Body of pancreas (tissue), 4 donors: ENCODE measurements around the gene MAN1B1. TPM values are rescaled to one million over a fixed set of nuclear protein-coding genes. Genes with fewer than 3 reads are reported as not detected.
A peak's percentile ranks its signal among the peaks of the same experiment; 100 is the strongest.

ENCODE experiments used
- ATAC-seq: fragments of 150-250 bp; one replicate; pipeline ENCODE4 v1.9.1; 2016
- DNase-seq, 4 donors: peaks; one replicate each; pipeline ENCODE4 v3.0.0-alpha.2; 2019
- H3K27ac ChIP-seq, 4 donors: fragments of 200-600 bp; sonication (generic); 1 replicate in 3 of 4; 2 replicates in 1 of 4; pipeline versions ENCODE4 v1.5.1 to v1.6.1; 2016 to 2019; ENCODE audit warnings: mild to moderate bottlenecking in 1 of 4, mixed read lengths in 1 of 4, moderate library complexity in 1 of 4
- H3K27me3 ChIP-seq, 2 donors: fragments of 200-600 bp; sonication (generic); one replicate each; pipeline ENCODE4 v1.6.0; 2016; ENCODE audit warnings: mild to moderate bottlenecking in 1 of 2
- H3K36me3 ChIP-seq, 2 donors: fragments of 200-600 bp; sonication (generic); replicated peaks in 1 of 2; 2 replicates each; pipeline ENCODE4 v1.5.1; 2016; ENCODE audit warnings: low read depth in 2 of 2; ENCODE audit not compliant: insufficient read depth in 1 of 2
- H3K4me1 ChIP-seq: fragments of 200-600 bp; sonication (generic); one replicate; pipeline ENCODE4 v1.6.0; 2016
- H3K4me3 ChIP-seq, 2 donors: fragments of 200-600 bp; sonication (generic); 1 replicate in 1 of 2; 2 replicates in 1 of 2; pipeline ENCODE4 v1.5.1; 2016 to 2019
- H3K9me3 ChIP-seq, 3 donors: fragments of 200-600 bp; sonication (generic); 1 replicate in 2 of 3; 2 replicates in 1 of 3; pipeline ENCODE4 v1.5.1; 2016
- POLR2A ChIP-seq, 3 donors: fragments of 450-650 bp; IDR thresholded peaks; one replicate each; pipeline ENCODE4 v1.6.1; 2016; ENCODE audit warnings: antibody characterized with exemption in 3 of 3, mild to moderate bottlenecking in 2 of 3
- WGBS, 2 donors: methylation state at CpG; one replicate each; pipeline ENCODE4 v1.1.5; 2017; 5-methylcytosine and 5-hydroxymethylcytosine counted together
- intact Hi-C: fragments of 100-400 bp; cut with DNase I; formaldehyde crosslinking; loops from one replicate; pipeline ENCODE4 v1.15.1; 2023
- total RNA-seq, 2 donors: library from RNA; depleted of rRNA; stranded (reverse); fragments of >200 nt; gene quantifications; one replicate each; pipeline ENCODE4 v1.1.0, GENCODE V29; 2016
- TF ChIP-seq, protein P1 (sequence below), 7 experiments: fragments of 450-650 bp in 4 of 7; fragments of 200-600 bp in 3 of 7; sonication (generic) in 3 of 7; IDR thresholded peaks; one replicate each; pipeline ENCODE4 v1.5.1; 2016 to 2019; ENCODE audit warnings: antibody characterized with exemption in 7 of 7

MAN1B1 gene
- total RNA-seq, 2 donors from 2014 or later = 32.6 to 34.2 TPM

GRCh38 chr9:137126786-137127185, 40.0 kb downstream of the MAN1B1 start:
- Histone ChIP-seq H3K36me3 (no peaks in the 10 kb centered on the region), H3K27ac (peak overlapping the region; percentile 87 to 94 (median 90)), H3K4me3 (no peak overlapping the region), H3K9me3 (no peaks in the 10 kb centered on the region), H3K4me1 (peaks cover 46% of the 10 kb centered on the region), H3K27me3 (no peaks in the 10 kb centered on the region)
- ATAC-seq = no peak
- 8 to 13% methylated on average over 3 of the region's 3 CpGs for WGBS, 2 donors
- DNase-seq = no peak
- no peak for TF ChIP-seq POLR2A (IDR thresholded peaks at IDR 0.05)
- TF ChIP-seq, protein P1, sequence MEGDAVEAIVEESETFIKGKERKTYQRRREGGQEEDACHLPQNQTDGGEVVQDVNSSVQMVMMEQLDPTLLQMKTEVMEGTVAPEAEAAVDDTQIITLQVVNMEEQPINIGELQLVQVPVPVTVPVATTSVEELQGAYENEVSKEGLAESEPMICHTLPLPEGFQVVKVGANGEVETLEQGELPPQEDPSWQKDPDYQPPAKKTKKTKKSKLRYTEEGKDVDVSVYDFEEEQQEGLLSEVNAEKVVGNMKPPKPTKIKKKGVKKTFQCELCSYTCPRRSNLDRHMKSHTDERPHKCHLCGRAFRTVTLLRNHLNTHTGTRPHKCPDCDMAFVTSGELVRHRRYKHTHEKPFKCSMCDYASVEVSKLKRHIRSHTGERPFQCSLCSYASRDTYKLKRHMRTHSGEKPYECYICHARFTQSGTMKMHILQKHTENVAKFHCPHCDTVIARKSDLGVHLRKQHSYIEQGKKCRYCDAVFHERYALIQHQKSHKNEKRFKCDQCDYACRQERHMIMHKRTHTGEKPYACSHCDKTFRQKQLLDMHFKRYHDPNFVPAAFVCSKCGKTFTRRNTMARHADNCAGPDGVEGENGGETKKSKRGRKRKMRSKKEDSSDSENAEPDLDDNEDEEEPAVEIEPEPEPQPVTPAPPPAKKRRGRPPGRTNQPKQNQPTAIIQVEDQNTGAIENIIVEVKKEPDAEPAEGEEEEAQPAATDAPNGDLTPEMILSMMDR (IDR thresholded peaks at IDR 0.05) = no peak
- intact Hi-C loops = no loop called here

GRCh38 chr9:137127301-137128157, 40.7 kb downstream of the MAN1B1 start:
- intact Hi-C loops = no loop called here
- ATAC-seq (peak; percentile 67), DNase-seq (peak; percentile 77 to 88 (median 83))
- 3% methylated on average over 24 of the region's 24 CpGs for WGBS, 2 donors
- H3K4me3 ChIP-seq = no peak overlapping the region
- peak overlapping the region; percentile 87 to 94 (median 90) for H3K27ac ChIP-seq
- H3K9me3 ChIP-seq = no peaks in the 10 kb centered on the region
- TF ChIP-seq, protein P1 (IDR thresholded peaks at IDR 0.05) = peak in 5 of 7 experiments; percentile 7 to 41 (median 36)
- TF ChIP-seq POLR2A (IDR thresholded peaks at IDR 0.05) = peak in 2 of 3 donors; percentile 68 to 76
- peaks cover 42% of the 10 kb centered on the region for H3K4me1 ChIP-seq
- H3K36me3 ChIP-seq = no peaks in the 10 kb centered on the region
- no peaks in the 10 kb centered on the region for H3K27me3 ChIP-seq

DNA sequence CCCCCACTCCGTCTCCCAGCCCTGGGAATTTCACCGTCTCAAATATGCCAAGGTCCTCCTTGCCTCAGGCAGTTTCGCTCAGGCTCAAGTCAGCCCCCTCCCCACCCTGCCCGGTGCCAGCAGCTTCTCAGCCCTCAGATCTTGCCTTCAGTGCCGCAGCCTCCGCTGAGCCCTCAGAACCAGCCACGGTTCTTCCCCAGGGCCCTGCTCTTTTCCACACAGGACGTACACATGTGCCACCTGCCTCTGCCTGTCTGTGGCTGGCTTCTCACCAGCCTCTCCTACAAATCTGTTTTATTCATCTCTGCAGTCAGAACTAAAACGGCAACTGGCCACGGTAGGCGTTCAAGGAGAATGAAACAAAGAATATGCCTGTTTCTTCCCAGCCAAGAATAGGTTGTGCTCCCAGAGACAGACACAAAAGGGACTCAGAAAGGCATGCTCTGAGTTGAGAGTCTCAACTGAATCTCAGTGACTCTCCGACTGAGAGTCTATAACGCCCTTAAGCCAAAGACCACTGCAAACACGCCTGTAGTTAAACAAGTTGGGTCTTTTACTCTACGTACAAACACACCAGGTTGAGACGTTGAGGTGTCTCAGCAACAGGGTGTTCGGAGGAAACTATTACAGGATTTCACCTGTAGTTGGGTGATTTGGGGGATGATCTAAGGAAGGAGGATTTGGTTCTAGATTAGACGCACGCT, 41.5 kb downstream of the MAN1B1 start:
- DNase-seq (peak in 2 of 4 donors; percentile 40 to 46), ATAC-seq (peak; percentile 12)
- no peak for TF ChIP-seq POLR2A (IDR thresholded peaks at IDR 0.05)
- TF ChIP-seq, protein P1 (IDR thresholded peaks at IDR 0.05) = no peak
- intact Hi-C loops = no loop called here
- Histone ChIP-seq H3K27ac (peak overlapping the region; percentile 87 to 94 (median 90)), H3K9me3 (no peaks in the 10 kb centered on the region), H3K36me3 (no peaks in the 10 kb centered on the region), H3K4me1 (peaks cover 42% of the 10 kb centered on the region), H3K4me3 (peak overlapping the region; percentile 59 to 86), H3K27me3 (no peaks in the 10 kb centered on the region)
- WGBS, 2 donors = 12 to 21% methylated on average over 19 of the region's 19 CpGs

DNA sequence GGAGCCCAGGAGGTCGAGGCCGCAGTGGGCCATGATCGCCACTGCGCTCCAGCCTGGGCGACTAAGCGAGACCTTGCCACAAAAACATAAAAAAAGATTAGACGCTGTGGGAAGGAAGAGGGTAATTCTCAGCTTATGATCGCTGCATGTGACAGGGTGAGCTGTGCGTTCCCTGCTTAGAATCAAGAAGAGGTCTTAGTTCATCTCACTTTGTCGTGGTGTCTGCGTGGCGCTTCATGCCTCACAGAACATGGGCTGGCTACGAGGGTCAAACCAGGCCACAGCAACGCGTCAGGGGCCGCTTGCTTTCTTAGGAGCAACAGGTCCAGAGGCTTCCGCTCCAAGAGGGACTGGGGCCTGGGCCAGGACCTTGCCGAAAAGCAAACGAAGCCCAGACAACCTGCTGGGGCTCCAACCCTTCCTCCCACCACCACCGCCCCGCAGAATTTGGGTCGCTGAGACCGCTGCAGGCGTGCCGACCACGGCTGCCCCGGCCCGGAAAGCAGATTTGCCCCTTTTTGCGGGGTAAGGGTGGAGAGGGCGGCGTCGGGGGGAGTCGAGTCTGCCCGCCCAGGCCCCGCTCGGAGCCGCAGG, 42.2 kb downstream of the MAN1B1 start:
- WGBS, 2 donors = 5 to 19% methylated on average over 8 to 37 of the region's 37 CpGs
- ATAC-seq (peak; percentile 20), DNase-seq (peak; percentile 45 to 70 (median 50))
- Histone ChIP-seq H3K9me3 (no peaks in the 10 kb centered on the region), H3K27me3 (no peaks in the 10 kb centered on the region), H3K4me1 (peaks cover 42% of the 10 kb centered on the region), H3K36me3 (no peaks in the 10 kb centered on the region), H3K4me3 (peak overlapping the region; percentile 59 to 86), H3K27ac (peak overlapping the region; percentile 87 to 94 (median 90))
- TF ChIP-seq POLR2A (IDR thresholded peaks at IDR 0.05) = no peak
- TF ChIP-seq, protein P1 (IDR thresholded peaks at IDR 0.05) = no peak
- intact Hi-C loops = no loop called here
